ENCODE data around the gene UBA3. TPM values are rescaled to one million over a fixed set of nuclear protein-coding genes. Genes with fewer than 3 reads are reported as not detected.

The UBA3 gene
- total RNA-seq, 3 donors from 2014 or later = 46.5 to 59.3 (median 51.8) TPM

DNA sequence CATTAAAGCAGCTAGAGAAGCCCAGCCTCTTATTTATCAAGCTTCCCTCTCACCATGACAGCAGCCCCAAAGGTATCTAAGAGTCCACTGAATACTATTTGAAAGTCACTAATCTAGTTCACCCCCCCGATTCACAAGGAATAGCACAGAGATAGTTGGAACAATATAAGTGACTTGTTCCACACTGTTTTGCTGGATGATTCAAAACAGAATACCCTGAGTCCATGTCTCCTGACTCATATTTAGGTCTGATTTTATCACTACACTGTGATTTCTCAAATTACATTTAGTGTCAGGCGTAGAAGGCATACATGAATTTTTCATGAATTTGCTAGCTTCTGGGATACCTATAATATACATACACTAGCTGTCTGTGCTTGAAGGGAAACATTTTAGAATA is 48.0 kb downstream of the UBA3 start:
- TF ChIP-seq, protein P1, sequence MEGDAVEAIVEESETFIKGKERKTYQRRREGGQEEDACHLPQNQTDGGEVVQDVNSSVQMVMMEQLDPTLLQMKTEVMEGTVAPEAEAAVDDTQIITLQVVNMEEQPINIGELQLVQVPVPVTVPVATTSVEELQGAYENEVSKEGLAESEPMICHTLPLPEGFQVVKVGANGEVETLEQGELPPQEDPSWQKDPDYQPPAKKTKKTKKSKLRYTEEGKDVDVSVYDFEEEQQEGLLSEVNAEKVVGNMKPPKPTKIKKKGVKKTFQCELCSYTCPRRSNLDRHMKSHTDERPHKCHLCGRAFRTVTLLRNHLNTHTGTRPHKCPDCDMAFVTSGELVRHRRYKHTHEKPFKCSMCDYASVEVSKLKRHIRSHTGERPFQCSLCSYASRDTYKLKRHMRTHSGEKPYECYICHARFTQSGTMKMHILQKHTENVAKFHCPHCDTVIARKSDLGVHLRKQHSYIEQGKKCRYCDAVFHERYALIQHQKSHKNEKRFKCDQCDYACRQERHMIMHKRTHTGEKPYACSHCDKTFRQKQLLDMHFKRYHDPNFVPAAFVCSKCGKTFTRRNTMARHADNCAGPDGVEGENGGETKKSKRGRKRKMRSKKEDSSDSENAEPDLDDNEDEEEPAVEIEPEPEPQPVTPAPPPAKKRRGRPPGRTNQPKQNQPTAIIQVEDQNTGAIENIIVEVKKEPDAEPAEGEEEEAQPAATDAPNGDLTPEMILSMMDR (IDR thresholded peaks at IDR 0.05) = no peak
- Histone ChIP-seq H3K36me3 (ENCODE audit: low read depth) (peaks cover 6% of the 10 kb centered on the region), H3K4me1 (ENCODE audit: low read depth) (no peaks in the 10 kb centered on the region), H3K4me3 (no peak overlapping the region), H3K9me3 (no peaks in the 10 kb centered on the region)
- DNase-seq (no peak), ATAC-seq (no peak)
- intact Hi-C loops (cut with DNase I, micrococcal nuclease) = no loop called here

DNA sequence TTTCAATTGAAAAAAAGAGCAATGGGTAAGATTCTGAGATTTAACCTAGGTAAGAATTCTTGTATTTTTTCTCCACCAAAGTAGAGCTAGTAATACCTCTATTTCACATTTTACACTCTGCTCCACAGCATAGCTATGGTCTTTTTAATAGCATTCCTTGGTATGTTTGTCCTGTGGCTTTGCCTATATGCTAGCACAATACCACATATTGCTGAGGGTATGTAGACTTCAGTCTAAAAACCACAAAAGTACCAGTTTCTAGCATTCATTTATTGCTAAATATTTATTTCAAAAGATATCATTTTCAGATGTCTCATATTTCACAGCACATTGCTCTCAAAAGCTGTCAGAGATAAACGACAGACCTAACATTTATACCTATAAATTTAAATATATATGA is 48.5 kb downstream of the UBA3 start:
- no peak for DNase-seq

DNA sequence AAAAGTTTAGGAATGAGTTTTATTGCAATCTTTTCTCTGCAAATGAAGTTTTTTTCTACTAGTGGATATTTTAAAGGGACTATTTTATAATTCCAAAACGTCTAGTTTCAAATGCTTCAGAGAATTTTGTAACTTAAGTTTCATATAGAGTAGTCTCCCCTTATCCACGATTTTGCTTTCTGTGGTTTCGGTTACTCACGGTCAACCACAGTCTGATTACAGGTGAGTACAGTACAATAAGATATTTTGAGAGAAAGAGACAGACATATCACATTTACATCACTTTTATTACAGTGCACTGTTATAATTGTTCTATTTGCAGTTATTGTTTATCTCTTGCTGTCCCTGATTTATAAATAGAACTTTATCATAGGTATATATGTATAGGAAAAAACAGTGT is 59.3 kb downstream of the UBA3 start:
- Histone ChIP-seq H3K36me3 (ENCODE audit: low read depth) (no peaks in the 10 kb centered on the region), H3K9me3 (no peaks in the 10 kb centered on the region), H3K4me3 (no peak overlapping the region), H3K4me1 (ENCODE audit: low read depth) (no peaks in the 10 kb centered on the region)
- intact Hi-C loops (cut with DNase I, micrococcal nuclease) = no loop called here
- no peak for ATAC-seq
- DNase-seq = no peak
- TF ChIP-seq, protein P1 (IDR thresholded peaks at IDR 0.05) = no peak

More for the DNA sequence above, 48.5 kb downstream of the UBA3 start:
- Histone ChIP-seq H3K36me3 (ENCODE audit: low read depth) (peaks cover 6% of the 10 kb centered on the region), H3K4me1 (ENCODE audit: low read depth) (no peaks in the 10 kb centered on the region), H3K9me3 (no peaks in the 10 kb centered on the region), H3K4me3 (no peak overlapping the region)
- no peak for ATAC-seq
- TF ChIP-seq, protein P1 (IDR thresholded peaks at IDR 0.05) = no peak
- intact Hi-C loops (cut with DNase I, micrococcal nuclease) = no loop called here

DNA sequence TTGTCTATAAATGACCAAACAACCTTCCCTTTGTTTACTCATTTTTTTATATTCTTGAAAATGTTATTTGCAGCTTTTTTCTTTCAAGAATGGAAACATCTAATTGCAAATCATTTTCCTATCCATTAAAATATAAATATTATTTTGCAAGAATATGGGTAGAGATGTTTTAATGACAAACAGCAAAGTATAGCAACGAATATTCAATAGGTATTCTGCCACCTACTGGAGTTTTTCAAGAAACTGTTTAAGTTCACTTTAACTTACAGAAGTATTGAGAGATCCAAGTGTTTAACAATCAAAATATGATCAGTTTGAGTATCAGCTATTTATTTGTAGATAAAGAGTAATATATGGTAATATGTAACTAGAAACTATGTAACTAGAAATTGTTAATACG is 59.7 kb downstream of the UBA3 start:
- H3K9me3 ChIP-seq = no peaks in the 10 kb centered on the region
- H3K4me3 ChIP-seq = no peak overlapping the region
- intact Hi-C loops (cut with DNase I, micrococcal nuclease) = no loop called here
- TF ChIP-seq, protein P1 (IDR thresholded peaks at IDR 0.05) = no peak
- DNase-seq (no peak), ATAC-seq (no peak)
- H3K4me1 ChIP-seq (ENCODE audit: low read depth) = no peaks in the 10 kb centered on the region
- no peaks in the 10 kb centered on the region for H3K36me3 ChIP-seq (ENCODE audit: low read depth)

DNA sequence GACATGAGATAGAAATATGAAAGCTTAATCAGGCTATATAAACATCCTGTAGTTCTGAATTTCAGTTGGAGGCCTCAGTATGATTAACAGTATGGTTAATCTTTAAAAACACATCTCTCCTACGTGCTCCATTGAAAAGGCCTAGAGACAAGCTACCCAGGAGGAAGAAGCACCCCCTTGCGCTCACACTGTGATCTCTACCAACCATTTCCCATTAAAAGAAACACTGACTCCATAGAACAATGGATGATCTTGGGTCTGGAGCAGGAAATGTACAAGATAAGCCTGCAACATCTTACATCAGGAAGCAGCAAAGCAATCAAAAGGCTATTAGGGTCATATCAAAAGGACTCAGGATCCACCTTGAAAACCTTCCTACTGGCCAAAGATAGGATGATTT is 63.3 kb downstream of the UBA3 start:
- Histone ChIP-seq H3K9me3 (no peaks in the 10 kb centered on the region), H3K4me1 (ENCODE audit: low read depth) (peaks cover 11% of the 10 kb centered on the region), H3K4me3 (no peak overlapping the region), H3K36me3 (ENCODE audit: low read depth) (no peaks in the 10 kb centered on the region)
- no peak for ATAC-seq
- DNase-seq = no peak
- intact Hi-C loops (cut with DNase I, micrococcal nuclease) = no loop called here
- TF ChIP-seq, protein P1 (IDR thresholded peaks at IDR 0.05) = no peak

DNA sequence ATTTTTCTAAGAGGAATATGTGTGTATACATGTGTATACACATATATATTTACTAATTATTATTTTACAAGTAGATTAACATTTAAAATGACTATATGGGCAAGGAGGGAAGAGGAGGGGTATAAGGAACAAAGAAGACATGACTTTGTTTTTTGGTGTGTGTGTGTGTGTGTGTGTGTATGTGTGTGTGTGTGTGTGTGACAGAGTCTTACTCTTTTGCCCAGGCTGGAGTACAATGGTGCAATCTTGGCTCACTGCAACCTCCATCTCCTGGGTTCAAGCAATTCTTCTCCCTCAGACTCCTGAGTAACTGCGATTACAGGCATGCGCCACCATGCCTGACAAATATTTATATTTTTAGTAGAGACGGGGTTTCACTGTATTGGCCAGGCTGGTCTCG is 64.1 kb downstream of the UBA3 start:
- ATAC-seq (no peak), DNase-seq (no peak)
- H3K9me3 ChIP-seq = no peaks in the 10 kb centered on the region
- peaks cover 12% of the 10 kb centered on the region for H3K4me1 ChIP-seq (ENCODE audit: low read depth)
- no peak overlapping the region for H3K4me3 ChIP-seq
- TF ChIP-seq, protein P1 (IDR thresholded peaks at IDR 0.05) = no peak
- H3K36me3 ChIP-seq (ENCODE audit: low read depth) = no peaks in the 10 kb centered on the region
- intact Hi-C loops (cut with DNase I, micrococcal nuclease) = no loop called here

Data from mucosa of descending colon (tissue), 3 donors.